Stimulated activated CD8-positive, alpha-beta memory T cell treated with anti-CD3 and anti-CD28 coated beads, Interleukin-12 subunit alpha, Interleukin-12 subunit beta, amount 100 ng/mL, for 1 hour (primary cell): ENCODE data around the gene ZNF532.

Source experiments
- DNase-seq: peaks from one replicate; pipeline ENCODE4 v3.0.0-alpha.2; 2020; ENCODE audit warnings: low read depth

The ZNF532 gene

GRCh38 chr18:58979615-58980014 is 114.9 kb downstream of the ZNF532 start:
- no peak for DNase-seq

GRCh38 chr18:58980991-58981390 is 116.3 kb downstream of the ZNF532 start:
- no peak for DNase-seq

- no peak for DNase-seq
Observed at GRCh38 chr18:58983260-58984155, 118.8 kb downstream of the ZNF532 start.

GRCh38 chr18:58988600-58988999 is 123.9 kb downstream of the ZNF532 start:
- DNase-seq, result no peak

- DNase-seq, result no peak
Observed at GRCh38 chr18:58989184-58989759, 124.6 kb downstream of the ZNF532 start.

- DNase-seq, result no peak
Observed at GRCh38 chr18:58990720-58991119, 126.0 kb downstream of the ZNF532 start.

- no peak for DNase-seq
Observed at GRCh38 chr18:58991167-58991798, 126.6 kb downstream of the ZNF532 start.

- DNase-seq, result no peak
Observed at GRCh38 chr18:58992301-58993231, 127.9 kb downstream of the ZNF532 start.

- no peak for DNase-seq
Observed at GRCh38 chr18:58993260-58993659, 128.6 kb downstream of the ZNF532 start.

- no peak for DNase-seq
Observed at GRCh38 chr18:58995663-58996062, 131.0 kb downstream of the ZNF532 start.

- DNase-seq, result no peak
Observed at GRCh38 chr18:58996131-58996641, 131.5 kb downstream of the ZNF532 start.

GRCh38 chr18:58996696-58997095 is 132.0 kb downstream of the ZNF532 start:
- DNase-seq, result no peak

GRCh38 chr18:58997811-58998337 is 133.2 kb downstream of the ZNF532 start:
- no peak for DNase-seq

- no peak for DNase-seq
Observed at GRCh38 chr18:58998401-58999203, 133.9 kb downstream of the ZNF532 start.

- DNase-seq, result no peak
Observed at GRCh38 chr18:59001166-59001565, 136.5 kb downstream of the ZNF532 start.

- no peak for DNase-seq
Observed at GRCh38 chr18:59001721-59002120, 137.0 kb downstream of the ZNF532 start.

- DNase-seq, result no peak
Observed at GRCh38 chr18:59002974-59003594, 138.4 kb downstream of the ZNF532 start.

GRCh38 chr18:59005262-59005661 is 140.6 kb downstream of the ZNF532 start:
- no peak for DNase-seq

- no peak for DNase-seq
Observed at GRCh38 chr18:59006461-59007067, 141.9 kb downstream of the ZNF532 start.
